Activated B cell treated with CpG ODN at 0.5 μM for 24 hours (primary cell): ENCODE measurements around the gene BLOC1S1. TPM values are rescaled to one million over a fixed set of nuclear protein-coding genes. Genes with fewer than 3 reads are reported as not detected.
A peak's percentile ranks its signal among the peaks of the same experiment; 100 is the strongest.

ENCODE experiments used
- ATAC-seq: fragments of 200-7000 bp; cut with Tn5 transposase; one replicate; pipeline ENCODE4 v1.10.0; 2021; ENCODE audit warnings: low read depth, mild to moderate bottlenecking, moderate library complexity
- CTCF ChIA-PET: fragments of 350-600 bp; sonication (Branson Sonifier 250); formaldehyde crosslinking; loops from one replicate; lab custom pipeline; 2021; ENCODE audit warnings: antibody characterized with exemption; lab: Charles Lee
- POLR2A ChIA-PET: fragments of 350-600 bp; sonication (Branson Sonifier 250); formaldehyde crosslinking; loops from one replicate; lab custom pipeline; 2021; ENCODE audit warnings: antibody characterized with exemption; lab: Charles Lee
- DNase-seq: peaks from one replicate; pipeline ENCODE4 v3.0.0; 2022
- H3K27ac Mint-ChIP-seq: one replicate; pipeline ENCODE4 v1.8.0; 2020; ENCODE audit warnings: mixed read lengths
- H3K27me3 Mint-ChIP-seq: one replicate; pipeline ENCODE4 v1.8.0; 2021; ENCODE audit warnings: mixed read lengths
- H3K36me3 Mint-ChIP-seq: one replicate; pipeline ENCODE4 v1.8.0; 2021; ENCODE audit warnings: low read depth, mixed read lengths
- H3K4me1 Mint-ChIP-seq: one replicate; pipeline ENCODE4 v1.8.0; 2021; ENCODE audit warnings: mixed read lengths
- H3K4me3 Mint-ChIP-seq: one replicate; pipeline ENCODE4 v1.8.0; 2020; ENCODE audit warnings: mild to moderate bottlenecking, mixed read lengths
- H3K9me3 Mint-ChIP-seq: one replicate; pipeline ENCODE4 v1.8.0; 2020; ENCODE audit warnings: mixed read lengths
- intact Hi-C: fragments of 100-400 bp; cut with micrococcal nuclease; formaldehyde crosslinking; loops from one replicate; pipeline ENCODE4 v1.15.1; 2024
- total RNA-seq: library from RNA; stranded (reverse); gene quantifications from 2 replicates; pipeline ENCODE4 v1.2.3, GENCODE V29; 2022
- TF ChIP-seq, protein P1 (sequence below): fragments of 200-600 bp; IDR thresholded peaks from one replicate; pipeline ENCODE4 v1.8.0; 2022; ENCODE audit warnings: antibody characterized with exemption, mild to moderate bottlenecking

The BLOC1S1 gene
- total RNA-seq: 91.0 and 104 TPM in 2 replicates

DNA sequence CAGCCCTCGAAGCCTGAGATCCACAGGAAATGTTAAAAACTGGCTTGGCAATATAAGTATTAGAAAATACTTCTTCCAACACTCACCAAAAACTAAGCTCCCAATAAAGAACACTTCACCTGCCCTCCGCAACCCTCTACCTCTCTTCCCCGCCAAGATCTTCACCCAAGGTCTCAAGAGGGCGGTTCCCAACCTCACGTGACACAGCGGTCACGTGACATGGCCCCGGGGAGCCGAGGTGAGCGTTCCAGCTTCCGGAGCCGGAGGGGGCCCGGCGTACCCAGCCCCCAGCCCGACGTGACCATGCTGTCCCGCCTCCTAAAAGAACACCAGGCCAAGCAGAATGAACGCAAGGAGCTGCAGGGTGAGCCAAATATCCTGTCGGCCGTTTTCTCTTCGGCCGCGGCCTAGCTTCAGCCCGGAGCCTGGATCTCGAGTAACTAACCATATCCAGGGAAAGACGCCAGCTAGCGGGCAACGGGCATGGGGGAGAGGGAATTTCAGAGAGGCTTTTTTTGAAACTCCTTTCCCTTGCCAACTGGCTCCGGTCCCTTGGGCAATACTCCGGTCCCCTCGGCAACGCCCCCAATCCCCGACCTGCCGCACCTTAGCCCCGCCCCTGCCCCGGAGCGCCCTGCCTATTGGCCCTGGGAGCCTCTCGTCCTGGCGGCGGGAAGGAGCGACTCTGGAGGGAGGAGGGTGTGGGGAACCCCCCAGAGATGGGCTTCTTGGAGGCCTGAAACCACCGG is at the start of gene BLOC1S1:
Gene BLOC1S1 (plus strand): TSS at position 214 of the 749 bp plus-strand sequence. CDS start 6 bp downstream, at position 220.
- H3K36me3 Mint-ChIP-seq: peaks cover 15% of the 10 kb centered on the region
- DNase-seq (peak; percentile 92), ATAC-seq (peak; percentile 94)
- peaks cover 34% of the 10 kb centered on the region for H3K4me1 Mint-ChIP-seq
- ChIA-PET CTCF (interaction anchor here (0.8 to 4.8 kb wide), 7 partner anchors 9 to 1972 kb away, joined by 3 to 29 read pairs (median 4); no protein-coding TSS in a partner anchor), POLR2A (interaction anchor here (0.5 to 2.0 kb wide), 20 partner anchors 9 to 660 kb away, joined by 3 to 29 read pairs (median 5); partner anchors contain the start of genes CD63, DNAJC14, ITGA7 and ORMDL2)
- H3K27ac Mint-ChIP-seq: peak within 1 kb of the TSS; percentile 91
- TF ChIP-seq, protein P1, sequence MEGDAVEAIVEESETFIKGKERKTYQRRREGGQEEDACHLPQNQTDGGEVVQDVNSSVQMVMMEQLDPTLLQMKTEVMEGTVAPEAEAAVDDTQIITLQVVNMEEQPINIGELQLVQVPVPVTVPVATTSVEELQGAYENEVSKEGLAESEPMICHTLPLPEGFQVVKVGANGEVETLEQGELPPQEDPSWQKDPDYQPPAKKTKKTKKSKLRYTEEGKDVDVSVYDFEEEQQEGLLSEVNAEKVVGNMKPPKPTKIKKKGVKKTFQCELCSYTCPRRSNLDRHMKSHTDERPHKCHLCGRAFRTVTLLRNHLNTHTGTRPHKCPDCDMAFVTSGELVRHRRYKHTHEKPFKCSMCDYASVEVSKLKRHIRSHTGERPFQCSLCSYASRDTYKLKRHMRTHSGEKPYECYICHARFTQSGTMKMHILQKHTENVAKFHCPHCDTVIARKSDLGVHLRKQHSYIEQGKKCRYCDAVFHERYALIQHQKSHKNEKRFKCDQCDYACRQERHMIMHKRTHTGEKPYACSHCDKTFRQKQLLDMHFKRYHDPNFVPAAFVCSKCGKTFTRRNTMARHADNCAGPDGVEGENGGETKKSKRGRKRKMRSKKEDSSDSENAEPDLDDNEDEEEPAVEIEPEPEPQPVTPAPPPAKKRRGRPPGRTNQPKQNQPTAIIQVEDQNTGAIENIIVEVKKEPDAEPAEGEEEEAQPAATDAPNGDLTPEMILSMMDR: no peak
- H3K27me3 Mint-ChIP-seq: peaks cover 2% of the 10 kb centered on the region
- intact Hi-C loops: loop anchor here (1.0 to 2.0 kb wide), 3 partner anchors 13 to 325 kb away; partner anchors contain the start of genes CD63 and RPS26
- H3K9me3 Mint-ChIP-seq: no peaks in the 10 kb centered on the region
- H3K4me3 Mint-ChIP-seq: peak within 1 kb of the TSS; percentile 92

DNA sequence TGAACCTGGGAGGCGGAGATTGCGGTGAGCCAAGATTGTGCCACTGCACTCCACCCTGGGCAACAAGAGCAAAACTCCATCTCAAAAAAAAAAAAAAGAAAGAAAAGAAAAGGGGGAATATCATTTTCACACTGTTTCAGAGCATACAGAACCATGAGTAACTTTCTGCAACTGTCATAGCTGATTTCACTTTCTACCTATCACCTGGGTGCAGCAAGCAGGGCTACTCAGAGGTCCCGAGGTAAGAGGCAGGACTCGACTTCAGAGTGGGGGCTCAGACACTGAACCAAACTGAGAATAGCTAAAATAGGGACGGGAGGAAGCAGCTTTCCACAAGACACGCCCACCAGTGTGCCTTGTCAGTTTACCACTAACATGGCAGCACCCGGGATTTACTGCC is 49.3 kb upstream of the BLOC1S1 start:
- Mint-ChIP-seq H3K27ac (no peak overlapping the region), H3K4me3 (no peak overlapping the region), H3K36me3 (no peaks in the 10 kb centered on the region), H3K27me3 (no peaks in the 10 kb centered on the region), H3K4me1 (peaks cover under 1% of the 10 kb centered on the region), H3K9me3 (no peaks in the 10 kb centered on the region)
- CTCF ChIA-PET: interaction anchor here (1.3 kb wide), 1 partner anchor 10 kb away, joined by 5 read pairs; no protein-coding TSS in a partner anchor
- DNase-seq (no peak), ATAC-seq (no peak)
- TF ChIP-seq, protein P1: no peak
- intact Hi-C loops: no loop called here
- POLR2A ChIA-PET: interaction anchor here (0.5 to 0.7 kb wide), 2 partner anchors 481 to 1386 kb away, joined by 3 to 7 read pairs; partner anchors contain the start of gene CBX5

DNA sequence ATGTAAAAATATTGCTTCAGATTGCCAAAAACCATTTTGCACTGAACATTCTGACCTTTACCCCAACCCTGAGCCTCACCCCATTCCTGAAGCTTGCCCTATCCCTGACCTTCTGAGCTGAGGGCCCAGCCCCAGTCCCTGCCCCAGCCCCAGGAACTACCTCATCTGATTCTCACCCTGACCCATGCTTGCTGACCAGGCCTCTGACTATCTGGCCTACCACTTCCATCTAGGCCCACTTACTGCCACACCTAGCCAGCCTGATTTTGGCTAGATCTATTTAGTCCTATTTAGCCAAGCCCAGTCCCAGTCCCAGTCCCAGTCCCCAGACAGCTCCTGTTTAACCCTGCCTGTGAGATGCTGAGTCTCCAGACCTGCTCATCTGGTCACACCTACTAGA is 45.6 kb upstream of the BLOC1S1 start:
- no peaks in the 10 kb centered on the region for H3K9me3 Mint-ChIP-seq
- DNase-seq (no peak), ATAC-seq (no peak)
- ChIA-PET CTCF (interaction anchor here (1.4 kb wide), 2 partner anchors 14 to 25 kb away, joined by 3 read pairs; no protein-coding TSS in a partner anchor), POLR2A (interaction anchor here (1.6 kb wide), 1 partner anchor 46 kb away, joined by 4 read pairs; the partner anchor contains the start of gene BLOC1S1)
- no peaks in the 10 kb centered on the region for H3K36me3 Mint-ChIP-seq
- no peak overlapping the region for H3K4me3 Mint-ChIP-seq
- no peaks in the 10 kb centered on the region for H3K27me3 Mint-ChIP-seq
- H3K27ac Mint-ChIP-seq: no peak overlapping the region
- peaks cover 28% of the 10 kb centered on the region for H3K4me1 Mint-ChIP-seq
- TF ChIP-seq, protein P1: no peak
- intact Hi-C loops: loop anchor here (5.0 kb wide), 1 partner anchor 257 kb away; the partner anchor contains the start of gene PYM1

DNA sequence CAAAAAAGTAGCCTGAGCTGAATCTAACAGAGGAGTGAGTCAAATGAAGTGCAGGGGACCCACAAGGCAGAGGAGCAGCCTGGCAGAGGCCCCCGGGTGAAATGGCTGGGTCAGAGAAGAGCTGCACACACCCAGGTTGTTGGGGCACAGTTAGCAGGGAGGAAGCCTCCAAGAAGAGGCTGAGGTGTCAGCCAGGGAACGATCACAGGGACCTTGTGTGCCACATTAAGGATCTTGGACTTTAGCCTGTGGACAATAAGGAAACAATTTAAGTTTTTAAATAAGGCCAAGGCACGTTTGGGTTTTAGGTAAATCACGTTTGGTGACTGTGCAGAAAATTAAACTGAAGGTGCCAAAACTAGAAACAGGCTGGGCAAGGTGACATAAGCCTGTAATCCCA is 44.1 kb upstream of the BLOC1S1 start:
- TF ChIP-seq, protein P1: no peak
- CTCF ChIA-PET: interaction anchor here (1.5 kb wide), 1 partner anchor 15 kb away, joined by 4 read pairs; no protein-coding TSS in a partner anchor
- Mint-ChIP-seq H3K9me3 (no peaks in the 10 kb centered on the region), H3K27ac (no peak overlapping the region), H3K4me3 (no peak overlapping the region), H3K27me3 (no peaks in the 10 kb centered on the region), H3K36me3 (no peaks in the 10 kb centered on the region), H3K4me1 (peaks cover 28% of the 10 kb centered on the region)
- POLR2A ChIA-PET: no interaction called here
- DNase-seq (no peak), ATAC-seq (no peak)
- intact Hi-C loops: loop anchor here (2.0 to 5.0 kb wide), 2 partner anchors 35 to 256 kb away; partner anchors contain the start of genes ITGA7 and PYM1
